ENCODE measurements around the gene USP1. TPM values are rescaled to one million over a fixed set of nuclear protein-coding genes. Genes with fewer than 3 reads are reported as not detected.
A peak's percentile ranks its signal among the peaks of the same experiment; 100 is the strongest.

The USP1 gene
- total and polyA plus RNA-seq, 10 of the 15 experiments (the other 5 are each of a cell fraction or from before 2014, with no cell fraction given), result 25.6 to 77.9 (median 48.1) TPM

- no TSS peak for BruUV-seq (replicated peaks)
- Histone ChIP-seq H3K9me3 (replicated peaks; ENCODE audit: control insufficient read depth, insufficient read depth, low read length) (no peaks in the 10 kb centered on the region), H3K4me2 (ENCODE audit: control insufficient read depth, insufficient read depth) (peak overlapping the region; percentile 44; the same call in 1 of the 2 replicates), H3K4me3 (no peak overlapping the region), H3K36me3 (ENCODE audit: control insufficient read depth in 2 of 2, insufficient read depth in 2 of 2, low read length in 1 of 2) (no peaks in the 10 kb centered on the region; a peak in 1 of 4 replicates), H4K20me1 (ENCODE audit: control insufficient read depth, insufficient read depth) (no peaks in the 10 kb centered on the region), H3K79me2 (ENCODE audit: control insufficient read depth, insufficient read depth, low read length) (no peaks in the 10 kb centered on the region), H3K4me1 (ENCODE audit: control insufficient read depth, insufficient read depth, low read length) (peaks cover 5% of the 10 kb centered on the region), H3K27ac (ENCODE audit: control insufficient read depth, insufficient read depth) (peak overlapping the region; percentile 53), H2AFZ (ENCODE audit: control insufficient read depth, low read depth, low read length) (peak overlapping the region; percentile 77), H3K9ac (ENCODE audit: control insufficient read depth, insufficient read depth, low read length) (peak overlapping the region; percentile 44), H3K27me3 (replicated peaks in 1 of 2; ENCODE audit: control insufficient read depth in 2 of 2, insufficient read depth in 2 of 2, low read length in 1 of 2) (no peaks in the 10 kb centered on the region)
- DNase-seq (ENCODE audit: low read depth, low spot score) (no peak), FAIRE-seq (no peak), ATAC-seq (peak; percentile 31)
- TF ChIP-seq GABPA (IDR thresholded peaks at IDR 0.05; ENCODE audit: low read depth), result no peak
- TF ChIP-seq RAD51 (IDR thresholded peaks at IDR 0.05), result peak; percentile 53; the same call in 1 of the 2 replicates
- CTCF ChIA-PET, result interaction anchor here (0.7 to 1.5 kb wide), 3 partner anchors 305 to 1907 kb away, joined by 3 to 4 read pairs (median 3); no protein-coding TSS in a partner anchor
- intact Hi-C loops (cut with micrococcal nuclease; ENCODE audit: unreplicated experiment), result no loop called here
- in situ Hi-C loops (cut with MboI), result no loop called here
- POLR2A ChIA-PET, result interaction anchor here (0.6 kb wide), 1 partner anchor 44 kb away, joined by 3 read pairs; no protein-coding TSS in a partner anchor
- RAD21 ChIA-PET (ENCODE audit: unreplicated experiment), result no interaction called here
- WGBS (ENCODE audit: insufficient coverage, insufficient replicate concordance, low lambda C conversion rate, missing lambda C conversion rate), result 39% methylated on average over 5 of the region's 5 CpGs
- SMC1A ChIA-PET (ENCODE audit: uncharacterized antibody, unreplicated experiment), result interaction anchor here (0.9 to 1.9 kb wide), 5 partner anchors 11 to 261 kb away, joined by 3 to 5 read pairs (median 3); no protein-coding TSS in a partner anchor
Measured at GRCh38 chr1:62484824-62485468, 48.1 kb downstream of the USP1 start.

DNA sequence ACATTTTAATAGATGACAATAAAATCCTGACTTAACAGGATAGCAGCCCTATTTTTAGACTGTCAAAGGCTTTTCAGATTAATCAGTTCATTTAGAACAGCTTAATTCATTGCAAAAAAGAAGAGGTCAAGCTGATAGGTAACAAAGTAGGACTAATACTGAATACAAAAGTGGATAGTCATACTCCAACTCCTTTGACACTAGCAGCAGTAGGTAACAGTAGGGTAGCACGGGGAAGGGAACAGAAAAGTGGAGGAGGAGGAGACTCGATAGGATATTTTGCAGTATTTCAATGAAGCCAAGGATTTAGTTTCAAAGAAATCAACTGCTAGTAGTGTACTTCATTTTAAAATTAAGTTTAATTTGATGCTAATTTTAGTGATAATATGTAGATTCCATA, 51.1 kb downstream of the USP1 start:
- intact Hi-C loops (cut with micrococcal nuclease; ENCODE audit: unreplicated experiment), result no loop called here
- ATAC-seq, result no peak
- ChIA-PET SMC1A (ENCODE audit: uncharacterized antibody, unreplicated experiment) (interaction anchor here (0.7 to 1.7 kb wide), 5 partner anchors 9 to 258 kb away, joined by 3 to 5 read pairs (median 4); no protein-coding TSS in a partner anchor), CTCF (interaction anchor here (0.6 to 1.3 kb wide), 2 partner anchors 258 to 826 kb away, joined by 3 to 8 read pairs; no protein-coding TSS in a partner anchor), POLR2A (no interaction called here), RAD21 (ENCODE audit: unreplicated experiment) (interaction anchor here (2.5 kb wide), 1 partner anchor 258 kb away, joined by 5 read pairs; no protein-coding TSS in a partner anchor)
- FAIRE-seq, result no peak
- no TSS peak for BruUV-seq (replicated peaks)
- no peaks in the 10 kb centered on the region for H3K27me3 ChIP-seq (replicated peaks in 1 of 2; ENCODE audit: control insufficient read depth in 2 of 2, insufficient read depth in 2 of 2, low read length in 1 of 2)
- in situ Hi-C loops (cut with MboI), result no loop called here
- H3K9me3 ChIP-seq (replicated peaks; ENCODE audit: control insufficient read depth, insufficient read depth, low read length), result no peaks in the 10 kb centered on the region
- no peak overlapping the region for H3K27ac ChIP-seq (ENCODE audit: control insufficient read depth, insufficient read depth)
- no peaks in the 10 kb centered on the region for H3K79me2 ChIP-seq (ENCODE audit: control insufficient read depth, insufficient read depth, low read length)
- H4K20me1 ChIP-seq (ENCODE audit: control insufficient read depth, insufficient read depth), result no peaks in the 10 kb centered on the region
- DNase-seq (ENCODE audit: low read depth, low spot score), result no peak
- no peak overlapping the region for H2AFZ ChIP-seq (ENCODE audit: control insufficient read depth, low read depth, low read length)
- no peak overlapping the region for H3K4me2 ChIP-seq (ENCODE audit: control insufficient read depth, insufficient read depth)
- WGBS (ENCODE audit: insufficient coverage, insufficient replicate concordance, low lambda C conversion rate, missing lambda C conversion rate), result 50% methylated on average over 2 of the region's 2 CpGs
- H3K9ac ChIP-seq (ENCODE audit: control insufficient read depth, insufficient read depth, low read length), result no peak overlapping the region
- H3K36me3 ChIP-seq (ENCODE audit: control insufficient read depth in 2 of 2, insufficient read depth in 2 of 2, low read length in 1 of 2), result peaks cover 0 to 2% of the 10 kb centered on the region in 2 experiments; a peak in 1 of 4 replicates
- H3K4me3 ChIP-seq, result no peak overlapping the region
- peaks cover 5% of the 10 kb centered on the region for H3K4me1 ChIP-seq (ENCODE audit: control insufficient read depth, insufficient read depth, low read length)
- TF ChIP-seq STAT1 (conservative IDR thresholded peaks at IDR 0.05), result no peak
- no peak for TF ChIP-seq HDAC2 (IDR thresholded peaks at IDR 0.05)
- TF ChIP-seq, protein P1, sequence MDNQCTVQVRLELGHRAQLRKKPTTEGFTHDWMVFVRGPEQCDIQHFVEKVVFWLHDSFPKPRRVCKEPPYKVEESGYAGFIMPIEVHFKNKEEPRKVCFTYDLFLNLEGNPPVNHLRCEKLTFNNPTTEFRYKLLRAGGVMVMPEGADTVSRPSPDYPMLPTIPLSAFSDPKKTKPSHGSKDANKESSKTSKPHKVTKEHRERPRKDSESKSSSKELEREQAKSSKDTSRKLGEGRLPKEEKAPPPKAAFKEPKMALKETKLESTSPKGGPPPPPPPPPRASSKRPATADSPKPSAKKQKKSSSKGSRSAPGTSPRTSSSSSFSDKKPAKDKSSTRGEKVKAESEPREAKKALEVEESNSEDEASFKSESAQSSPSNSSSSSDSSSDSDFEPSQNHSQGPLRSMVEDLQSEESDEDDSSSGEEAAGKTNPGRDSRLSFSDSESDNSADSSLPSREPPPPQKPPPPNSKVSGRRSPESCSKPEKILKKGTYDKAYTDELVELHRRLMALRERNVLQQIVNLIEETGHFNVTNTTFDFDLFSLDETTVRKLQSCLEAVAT (IDR thresholded peaks at IDR 0.05), result no peak
- no peak for TF ChIP-seq ATF2 (IDR thresholded peaks at IDR 0.05; ENCODE audit: low read length)
- TF ChIP-seq SMARCA5 (IDR thresholded peaks at IDR 0.05), result no peak
- no peak for TF ChIP-seq BCL11A (IDR thresholded peaks at IDR 0.05; ENCODE audit: low read depth, low read length)
- TF ChIP-seq SP1 (IDR thresholded peaks at IDR 0.05; ENCODE audit: low read depth, low read length), result no peak
- TF ChIP-seq, protein P2, sequence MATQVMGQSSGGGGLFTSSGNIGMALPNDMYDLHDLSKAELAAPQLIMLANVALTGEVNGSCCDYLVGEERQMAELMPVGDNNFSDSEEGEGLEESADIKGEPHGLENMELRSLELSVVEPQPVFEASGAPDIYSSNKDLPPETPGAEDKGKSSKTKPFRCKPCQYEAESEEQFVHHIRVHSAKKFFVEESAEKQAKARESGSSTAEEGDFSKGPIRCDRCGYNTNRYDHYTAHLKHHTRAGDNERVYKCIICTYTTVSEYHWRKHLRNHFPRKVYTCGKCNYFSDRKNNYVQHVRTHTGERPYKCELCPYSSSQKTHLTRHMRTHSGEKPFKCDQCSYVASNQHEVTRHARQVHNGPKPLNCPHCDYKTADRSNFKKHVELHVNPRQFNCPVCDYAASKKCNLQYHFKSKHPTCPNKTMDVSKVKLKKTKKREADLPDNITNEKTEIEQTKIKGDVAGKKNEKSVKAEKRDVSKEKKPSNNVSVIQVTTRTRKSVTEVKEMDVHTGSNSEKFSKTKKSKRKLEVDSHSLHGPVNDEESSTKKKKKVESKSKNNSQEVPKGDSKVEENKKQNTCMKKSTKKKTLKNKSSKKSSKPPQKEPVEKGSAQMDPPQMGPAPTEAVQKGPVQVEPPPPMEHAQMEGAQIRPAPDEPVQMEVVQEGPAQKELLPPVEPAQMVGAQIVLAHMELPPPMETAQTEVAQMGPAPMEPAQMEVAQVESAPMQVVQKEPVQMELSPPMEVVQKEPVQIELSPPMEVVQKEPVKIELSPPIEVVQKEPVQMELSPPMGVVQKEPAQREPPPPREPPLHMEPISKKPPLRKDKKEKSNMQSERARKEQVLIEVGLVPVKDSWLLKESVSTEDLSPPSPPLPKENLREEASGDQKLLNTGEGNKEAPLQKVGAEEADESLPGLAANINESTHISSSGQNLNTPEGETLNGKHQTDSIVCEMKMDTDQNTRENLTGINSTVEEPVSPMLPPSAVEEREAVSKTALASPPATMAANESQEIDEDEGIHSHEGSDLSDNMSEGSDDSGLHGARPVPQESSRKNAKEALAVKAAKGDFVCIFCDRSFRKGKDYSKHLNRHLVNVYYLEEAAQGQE (IDR thresholded peaks at IDR 0.05; ENCODE audit: low read depth, low read length), result no peak
- TF ChIP-seq EED (IDR thresholded peaks at IDR 0.05; ENCODE audit: low read depth), result no peak
